ENCODE data around the gene POPDC3. TPM values are rescaled to one million over a fixed set of nuclear protein-coding genes. Genes with fewer than 3 reads are reported as not detected.

The POPDC3 gene
- total RNA-seq, 1 donor from 2014 or later, result 9.9 TPM

DNA sequence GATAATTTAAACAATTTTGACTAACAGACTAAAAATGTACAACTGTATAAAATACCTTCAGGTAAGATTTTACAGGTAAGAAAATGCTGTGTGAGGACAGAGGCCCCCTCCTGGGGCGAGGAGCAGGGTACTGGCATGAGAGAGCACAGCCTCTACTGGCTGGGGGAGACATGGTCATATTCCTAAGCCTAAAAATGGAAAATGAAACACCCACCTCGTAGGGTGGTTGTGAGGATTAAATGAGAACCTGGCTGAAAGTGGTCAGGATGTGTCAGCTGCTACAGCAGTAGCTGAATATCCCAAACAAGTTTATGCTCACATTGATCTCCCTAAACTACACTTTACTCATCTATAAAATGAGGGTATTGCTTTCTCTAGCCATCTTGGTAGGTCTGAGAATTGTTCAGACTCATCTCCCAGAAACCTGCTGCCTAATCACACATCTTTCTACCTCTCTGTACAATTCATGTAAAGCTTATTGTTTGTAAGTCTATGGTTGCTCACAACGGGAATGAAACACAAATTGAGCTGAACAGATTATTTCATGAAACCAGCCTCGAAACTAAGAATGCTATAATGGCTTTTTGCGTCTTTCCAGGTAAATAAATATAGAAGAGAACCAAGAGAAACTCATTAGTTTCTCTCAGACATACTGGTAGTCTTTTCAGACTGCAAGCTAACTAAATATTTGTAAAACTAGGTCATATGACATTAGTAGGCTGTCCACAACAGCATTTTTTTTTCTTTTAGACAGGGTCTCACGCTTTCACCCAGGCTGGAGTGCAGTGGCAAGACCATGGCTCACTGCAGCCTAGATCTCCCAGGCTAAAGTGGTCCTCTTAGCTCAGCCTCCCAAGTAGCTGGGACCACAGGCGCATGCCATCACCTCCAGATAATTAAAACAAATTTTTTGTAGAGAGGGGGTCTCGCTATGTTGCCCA lies 69.6 kb downstream of the POPDC3 start:
- no peak for ATAC-seq
- DNase-seq (ENCODE audit: low spot score), result no peak
- intact Hi-C loops (cut with DNase I), result loop anchor here (10.0 kb wide), 1 partner anchor 745 kb away; no protein-coding TSS in a partner anchor

DNA sequence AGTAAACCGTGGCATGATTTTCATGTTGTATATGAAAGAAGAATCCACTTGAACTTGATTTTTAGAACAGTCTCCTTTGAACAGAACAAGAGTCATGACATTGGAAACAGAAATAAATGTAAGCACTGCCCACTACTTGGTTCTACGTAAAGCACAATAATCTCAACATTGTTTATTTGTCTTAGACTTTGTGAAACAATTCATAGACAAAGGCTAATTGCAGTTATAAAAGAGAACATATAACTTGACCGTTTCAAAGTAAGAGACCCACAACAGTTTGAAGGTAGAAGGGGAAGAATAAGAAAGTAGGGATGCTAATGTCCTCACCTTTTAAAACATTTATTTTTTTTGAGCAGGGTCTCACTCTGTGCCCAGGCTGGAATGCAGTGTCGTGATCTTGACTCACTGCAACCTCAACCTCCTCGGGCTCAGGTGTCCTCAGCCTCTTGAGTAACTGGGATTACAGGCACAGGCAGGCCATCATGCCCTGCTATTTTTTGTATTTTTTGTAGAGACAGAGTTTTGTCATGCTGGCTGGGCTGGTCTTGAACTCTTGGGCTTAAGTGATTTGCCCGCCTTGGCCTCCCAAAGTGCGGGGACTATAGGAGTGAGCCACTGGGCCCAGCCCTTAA lies 71.1 kb downstream of the POPDC3 start:
- ATAC-seq (no peak), DNase-seq (ENCODE audit: low spot score) (no peak)
- intact Hi-C loops (cut with DNase I), result no loop called here

Other genes with a start within 250 kb of the POPDC3 start
- gene LIN28B, start 222.9 kb downstream of the POPDC3 start, total RNA-seq, result not detected
- gene PREP, start 223.1 kb upstream of the POPDC3 start, total RNA-seq, result 19.8 TPM

All from sciatic nerve (tissue), 2 donors.